Stimulated activated naive CD4-positive, alpha-beta T cell (primary cell): Measurements from ENCODE around the gene VTI1A.

Experiments used
- DNase-seq, 6 experiments: peaks; one replicate each; lab custom pipeline; 2025; lab: John Stamatoyannopoulos, UW

The VTI1A gene

DNA sequence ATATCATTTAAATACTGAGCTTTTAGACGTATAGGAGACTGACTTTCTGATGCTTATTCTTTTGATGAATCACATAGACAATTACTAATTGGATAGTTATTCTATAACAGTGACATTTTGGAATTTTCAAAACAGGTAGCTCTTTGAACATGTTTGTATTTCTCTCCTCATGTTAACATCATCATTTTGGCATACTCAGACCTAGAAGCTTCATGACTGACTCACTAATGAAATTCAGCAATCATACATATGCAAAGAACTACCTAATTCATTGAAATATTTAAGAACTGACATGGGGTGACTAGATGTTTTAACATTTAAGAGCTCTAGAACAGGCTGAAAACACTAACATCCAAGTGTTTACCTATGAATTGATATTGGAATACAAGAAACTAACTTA is 192.3 kb downstream of the VTI1A start:
- no peak for DNase-seq

DNA sequence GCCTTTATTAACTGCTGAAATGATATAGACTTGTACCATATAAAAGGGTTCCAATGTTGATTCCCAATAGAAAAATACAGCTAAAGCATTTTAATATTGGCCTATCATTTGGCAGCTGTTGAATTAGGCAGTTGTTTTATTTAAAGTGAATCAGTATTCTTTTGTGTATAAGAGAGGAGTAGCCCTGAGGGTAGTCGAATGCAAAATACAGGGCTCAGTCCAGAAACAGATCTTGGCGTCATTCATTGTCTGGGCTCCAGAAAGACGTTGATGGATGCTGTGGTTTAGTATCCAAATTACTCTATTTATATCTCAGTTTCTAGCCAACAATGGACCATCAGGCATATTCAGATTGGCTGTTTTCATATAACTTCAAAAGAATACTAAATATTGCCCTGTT is 193.6 kb downstream of the VTI1A start:
- DNase-seq = no peak

DNA sequence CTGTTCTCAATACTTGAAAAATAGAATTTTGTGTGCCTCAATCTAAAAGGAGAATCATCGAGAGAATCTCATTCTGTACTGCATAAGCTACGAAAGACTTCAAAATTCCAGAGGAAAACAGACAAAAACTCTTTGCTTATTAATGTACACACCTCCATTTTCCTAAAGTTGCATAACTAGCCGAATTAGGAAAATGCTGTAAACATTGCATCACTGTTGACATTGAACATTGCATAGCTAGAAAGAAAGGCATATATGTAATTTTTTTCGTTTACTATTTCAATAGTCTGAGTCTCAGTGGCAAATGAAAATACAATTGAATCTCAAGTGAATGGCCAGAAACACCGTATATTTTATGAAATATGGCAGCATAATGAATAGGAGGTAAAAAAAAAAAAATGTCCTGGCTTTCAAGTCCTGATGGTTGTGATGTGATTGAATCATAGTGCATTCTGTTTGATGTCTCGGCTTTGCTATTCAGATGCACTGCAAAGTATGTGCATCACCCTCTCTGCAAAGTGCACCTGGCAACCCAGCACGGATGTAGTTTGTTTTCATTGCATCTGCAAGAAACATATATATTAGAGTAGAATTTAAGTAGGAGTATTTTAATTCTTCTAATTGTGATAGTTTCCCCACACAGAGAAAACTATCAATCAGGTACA is 196.7 kb downstream of the VTI1A start:
- no peak for DNase-seq

DNA sequence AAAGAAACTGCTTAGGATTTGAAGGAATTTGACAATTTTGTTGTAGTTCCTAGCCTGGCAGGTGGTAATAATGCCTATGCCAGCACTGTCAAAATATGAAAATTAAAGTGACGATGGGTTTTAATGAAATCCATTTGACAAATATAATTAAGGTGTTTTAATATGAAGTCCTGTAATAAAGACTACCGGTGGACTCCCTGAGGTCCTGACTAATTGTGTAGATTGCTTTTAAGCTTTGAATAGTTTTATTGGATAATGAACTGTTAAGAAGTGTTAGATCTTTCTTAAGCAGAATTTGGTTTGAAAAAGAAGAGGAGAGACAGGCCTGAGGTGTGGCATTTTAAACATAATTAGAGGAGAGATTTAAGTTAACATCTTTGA is 197.2 kb downstream of the VTI1A start:
- DNase-seq = no peak

DNA sequence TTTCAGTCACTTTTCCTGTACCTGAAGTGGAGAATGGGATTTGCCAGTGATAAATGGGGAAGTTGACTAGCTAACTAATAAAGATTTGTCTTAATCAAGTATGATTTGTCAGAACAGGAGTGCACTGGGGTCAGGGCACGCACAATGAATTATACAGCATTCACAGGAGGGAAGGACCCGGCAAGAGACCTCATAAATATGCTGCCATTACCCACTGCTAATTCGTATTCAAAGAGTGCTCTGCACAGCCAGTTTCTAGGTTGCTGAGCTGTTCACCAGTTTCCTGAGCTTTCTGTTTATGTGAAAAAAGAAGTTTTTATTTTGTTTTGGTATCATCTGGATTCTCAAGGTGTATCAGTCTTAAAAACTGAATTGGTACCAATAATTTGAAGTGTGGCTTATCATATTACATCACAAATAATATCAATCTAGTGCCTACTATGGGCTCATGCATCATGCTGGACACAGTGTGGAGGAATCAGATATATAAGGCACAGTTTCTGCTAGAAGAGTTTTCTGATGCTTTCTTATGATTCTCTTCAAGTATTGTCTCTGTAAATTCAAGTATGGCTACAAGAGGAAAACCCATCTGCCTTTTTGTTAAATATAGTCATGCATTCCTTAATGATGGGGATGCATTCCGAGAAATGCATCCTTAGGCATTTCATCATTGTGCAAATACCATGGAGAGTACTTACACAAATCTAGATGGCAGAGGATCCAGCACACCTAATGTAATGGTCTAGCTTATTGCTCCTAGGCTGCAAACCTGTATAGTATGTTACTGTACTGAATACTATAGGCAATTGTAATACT is 202.2 kb downstream of the VTI1A start:
- DNase-seq = no peak

DNA sequence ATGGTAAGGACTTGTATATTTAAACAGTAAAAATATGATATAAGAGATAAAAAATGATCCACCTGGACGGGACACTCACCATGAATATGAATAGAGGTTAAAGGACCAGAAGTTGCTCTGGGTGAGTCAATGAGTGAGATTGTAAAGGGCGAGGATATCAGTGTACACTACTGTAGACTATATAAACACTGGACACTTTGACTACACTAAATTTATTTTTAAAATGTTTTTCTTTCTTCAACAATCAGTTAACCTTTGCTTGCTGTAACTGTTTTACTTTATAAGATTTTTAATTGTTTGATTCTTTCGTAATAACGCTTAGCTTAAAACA is 202.8 kb downstream of the VTI1A start:
- no peak for DNase-seq

DNA sequence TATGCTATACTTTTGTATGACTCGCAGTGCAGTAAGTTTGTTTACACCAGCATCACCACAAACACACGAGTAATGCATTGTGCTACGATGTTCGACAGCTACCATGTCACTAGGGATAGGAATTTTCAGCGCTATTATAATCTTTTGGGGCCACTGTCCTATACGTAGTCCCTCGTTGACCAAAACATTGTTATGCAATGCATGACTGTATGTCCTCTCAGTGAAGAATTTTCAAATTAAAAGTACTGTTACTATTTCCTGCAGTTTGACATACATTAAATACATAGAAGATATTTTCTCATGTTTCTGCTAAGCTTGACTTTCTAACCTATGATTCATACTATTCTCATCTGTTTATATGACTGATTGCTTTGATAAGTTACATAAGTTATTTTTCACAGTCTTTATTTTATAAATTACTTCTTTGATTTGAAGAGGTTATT is 203.6 kb downstream of the VTI1A start:
- no peak for DNase-seq

DNA sequence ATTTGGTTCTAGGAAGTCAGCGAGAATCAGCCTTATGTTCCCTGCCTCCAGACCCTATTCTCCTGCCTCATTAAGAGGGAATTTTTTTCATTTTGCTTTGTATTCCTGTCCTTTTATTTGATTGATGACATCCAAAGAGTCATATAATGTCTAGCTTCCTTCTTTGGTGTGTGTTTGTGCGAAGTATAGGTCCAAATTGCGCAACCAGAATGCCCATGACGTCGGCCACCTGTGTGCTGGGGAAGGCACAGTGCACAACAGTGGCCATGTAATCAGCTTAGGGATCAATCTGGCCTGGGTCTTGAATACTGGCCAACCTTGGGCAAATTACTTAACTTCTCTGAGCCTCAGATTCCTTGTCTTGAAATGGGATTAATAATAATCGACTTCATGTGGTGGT is 206.2 kb downstream of the VTI1A start:
- no peak for DNase-seq

DNA sequence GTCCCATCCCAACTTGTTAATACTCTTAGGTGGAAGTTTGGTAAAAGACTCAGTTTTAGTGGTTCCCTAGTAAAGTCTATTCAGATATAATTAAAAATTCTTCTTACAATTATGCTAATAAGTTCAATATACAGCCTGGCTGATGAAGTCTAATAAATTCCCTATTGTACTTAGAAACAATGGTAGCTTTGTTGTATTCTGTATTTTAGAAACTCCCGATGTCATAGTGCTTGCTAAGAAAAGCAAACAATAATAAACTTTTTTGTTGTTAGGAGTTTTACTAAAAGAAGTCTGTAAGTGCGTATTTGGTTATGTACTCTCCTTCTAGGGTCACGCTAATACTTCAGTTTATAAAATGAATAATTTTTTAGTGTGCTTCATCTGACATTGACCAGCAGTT is 206.8 kb downstream of the VTI1A start:
- DNase-seq = no peak

DNA sequence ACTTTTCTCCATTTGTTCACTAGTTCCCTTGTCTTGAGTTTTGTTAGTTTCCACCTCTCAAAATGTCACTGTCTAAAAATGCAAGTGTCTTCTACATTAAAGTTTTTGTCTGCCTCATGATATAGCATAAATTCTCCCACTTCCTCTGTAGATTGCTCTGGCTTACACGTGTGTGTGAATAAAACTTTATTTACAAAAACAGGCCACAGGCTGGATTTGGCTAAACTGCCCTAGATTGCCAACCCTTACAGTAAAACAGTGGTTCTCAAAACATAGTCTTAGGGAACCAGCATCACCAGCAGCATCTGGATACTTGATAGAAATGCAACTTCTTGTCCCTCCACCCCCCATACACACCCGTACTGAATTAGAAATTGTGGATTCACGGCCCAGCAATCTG is 207.8 kb downstream of the VTI1A start:
- DNase-seq = no peak

DNA sequence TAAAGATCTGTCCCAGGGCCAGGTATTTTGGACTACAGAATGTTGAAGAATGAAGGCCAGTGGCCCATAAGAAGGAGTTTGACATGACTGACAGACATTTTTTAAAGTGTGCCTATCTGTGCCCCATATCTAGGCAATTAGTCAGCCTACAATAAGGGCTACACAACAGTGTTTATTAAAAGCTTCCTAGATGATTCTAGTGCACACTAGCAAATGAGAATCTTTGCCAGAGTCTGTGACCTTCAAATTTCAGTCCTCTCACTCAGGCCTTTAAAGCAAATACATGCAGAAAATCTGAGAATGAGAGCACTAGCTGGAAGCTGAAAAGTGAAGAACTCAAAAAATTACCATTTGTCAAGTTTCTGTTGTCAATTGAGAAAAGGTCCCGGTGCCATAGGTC is 208.7 kb downstream of the VTI1A start:
- no peak for DNase-seq

DNA sequence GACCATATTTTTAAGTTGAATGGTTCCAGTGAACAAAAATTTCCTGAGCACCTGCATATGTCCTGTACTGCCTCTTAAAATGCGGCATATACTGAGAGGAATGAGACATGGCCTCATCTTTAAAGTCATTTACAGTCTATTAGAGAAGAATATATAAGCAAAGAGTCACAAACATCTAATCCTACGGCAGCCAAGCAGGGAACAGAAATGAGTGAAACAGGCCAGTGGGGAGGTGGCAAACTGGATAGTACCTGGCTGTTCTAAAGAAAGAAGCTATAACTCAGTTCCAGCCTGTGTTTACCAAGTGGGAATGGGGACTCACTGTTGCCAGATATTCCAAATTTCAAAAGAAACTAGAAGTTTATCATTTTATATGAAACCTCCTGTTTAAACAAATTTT is 211.4 kb downstream of the VTI1A start:
- DNase-seq = no peak

DNA sequence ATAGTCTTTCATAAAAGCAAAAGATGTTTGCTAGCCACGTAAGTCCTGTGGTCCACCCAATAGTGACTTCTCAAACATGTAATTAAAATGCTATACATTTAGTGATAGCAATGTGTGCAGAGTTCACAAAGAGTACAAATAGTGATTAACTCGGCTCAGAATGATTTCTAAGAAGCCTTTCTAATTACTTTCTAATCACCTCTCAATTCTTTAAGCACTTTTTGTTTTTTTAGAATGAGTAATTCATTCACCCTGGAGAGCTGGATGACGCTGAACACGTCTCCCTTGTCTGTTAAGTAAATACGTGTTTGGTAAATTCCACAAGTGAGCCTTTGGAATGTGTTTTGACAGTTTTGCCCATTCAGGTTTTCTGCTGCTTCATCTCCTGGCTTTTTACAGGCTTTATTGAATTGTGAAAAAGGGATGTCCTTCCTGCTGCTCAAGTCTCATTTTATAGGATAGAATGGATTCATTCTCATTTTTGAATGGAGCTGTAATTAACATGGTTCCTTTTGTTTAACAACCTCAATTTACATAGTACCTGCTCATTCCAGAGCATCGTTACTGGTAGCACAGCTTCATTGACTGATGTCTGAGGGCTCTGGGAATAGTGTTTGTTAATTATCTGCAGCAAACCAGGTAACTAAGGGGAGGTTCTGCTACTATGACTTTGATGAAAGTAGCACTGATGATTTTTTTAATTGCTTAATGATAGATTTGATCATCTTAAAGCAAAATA is 212.1 kb downstream of the VTI1A start:
- no peak for DNase-seq

DNA sequence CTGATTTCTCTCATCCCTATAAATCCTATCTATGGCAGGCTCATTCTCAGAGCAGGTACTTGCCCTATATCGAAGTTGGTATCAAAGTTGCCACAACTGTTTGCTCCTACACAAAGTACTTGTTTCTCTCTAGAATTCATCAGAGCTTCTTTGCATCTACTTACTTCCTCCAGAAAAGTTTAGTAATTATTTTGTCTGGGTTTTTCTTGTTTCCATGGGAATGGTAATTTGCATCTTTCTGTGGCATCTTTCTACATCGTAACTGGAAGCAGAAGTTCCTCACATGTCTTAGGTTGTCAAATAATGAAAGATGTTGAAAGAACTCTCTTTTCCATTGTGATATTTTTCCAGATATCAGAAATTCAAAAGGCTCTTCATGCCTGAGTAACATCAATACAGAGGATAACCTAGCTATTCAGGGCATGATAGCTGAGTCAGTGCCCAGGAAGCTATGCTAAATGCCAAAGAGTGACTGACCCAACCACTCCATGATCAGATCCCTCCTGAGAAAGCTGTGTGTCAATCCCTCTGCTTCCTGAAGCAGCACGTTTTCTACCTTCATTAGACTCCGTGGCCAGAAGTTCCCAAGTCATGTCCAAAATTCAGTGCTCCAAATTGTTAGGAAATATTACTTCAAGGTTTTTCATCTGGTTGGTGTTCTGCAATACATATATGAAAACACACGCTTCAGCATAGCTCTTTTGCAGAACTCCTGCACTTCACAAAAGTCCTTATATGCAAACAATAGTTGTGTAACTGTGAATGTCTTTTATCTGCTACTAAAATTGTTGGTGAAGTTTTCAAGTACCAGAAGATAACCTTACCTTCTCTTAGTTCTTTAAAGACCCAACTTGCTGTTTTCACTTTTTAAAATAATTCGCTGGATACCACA is 216.5 kb downstream of the VTI1A start:
- no peak for DNase-seq

DNA sequence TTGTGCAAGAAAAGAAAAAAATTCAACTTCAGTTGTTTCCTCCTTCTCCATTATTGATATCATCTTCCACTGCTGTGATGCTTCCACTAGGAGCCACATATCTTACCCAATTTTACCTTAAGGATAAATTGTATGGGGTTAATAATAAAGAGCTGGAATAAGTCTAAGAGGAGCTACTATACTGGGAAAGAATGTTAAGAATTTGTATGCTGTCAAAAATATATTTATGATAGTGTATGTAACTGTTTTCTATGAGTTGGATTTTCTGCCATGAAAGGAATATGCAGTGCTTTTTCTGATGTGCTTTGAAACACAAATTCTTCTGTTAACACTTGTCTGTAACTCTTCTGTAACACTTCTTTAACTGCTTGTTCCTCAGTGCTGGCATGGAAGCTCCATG is 219.1 kb downstream of the VTI1A start:
- DNase-seq = no peak

DNA sequence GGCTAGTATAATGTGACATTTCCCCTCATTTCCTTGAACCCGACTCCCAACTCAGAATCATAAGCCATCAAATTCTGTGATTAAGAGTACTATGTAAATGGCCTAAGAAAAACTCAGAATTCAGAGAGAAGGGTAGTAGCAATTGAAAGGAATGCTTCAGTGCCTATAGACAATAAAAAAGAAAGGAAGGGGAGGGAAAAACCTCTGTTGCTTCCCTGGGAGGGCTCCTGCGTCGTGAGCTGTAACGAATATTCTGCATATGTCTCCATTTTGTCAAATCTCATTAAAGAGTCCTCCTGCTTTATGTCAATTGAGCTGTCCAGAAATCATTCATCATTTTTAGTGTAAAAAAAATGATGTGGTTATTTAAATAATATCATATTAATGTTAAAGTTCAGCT is 223.0 kb downstream of the VTI1A start:
- DNase-seq = no peak

DNA sequence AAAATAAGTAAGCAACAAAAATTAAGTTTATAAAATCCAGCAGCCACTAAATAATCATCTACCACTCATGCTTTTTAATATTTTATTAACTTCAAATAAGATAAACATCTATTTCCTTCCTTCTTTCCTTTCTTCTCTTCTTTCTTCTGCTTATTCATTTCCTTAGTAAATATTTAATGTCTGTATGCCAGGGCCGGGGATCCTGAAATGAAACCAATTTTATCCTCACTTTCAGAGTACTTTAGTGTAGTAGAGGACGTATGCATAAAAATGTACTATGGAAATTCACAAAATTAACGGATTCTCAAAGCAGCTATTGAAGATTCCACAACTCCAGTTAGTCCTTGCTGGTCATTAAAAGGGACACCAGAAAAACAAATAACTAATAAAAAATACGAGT is 224.7 kb downstream of the VTI1A start:
- no peak for DNase-seq

DNA sequence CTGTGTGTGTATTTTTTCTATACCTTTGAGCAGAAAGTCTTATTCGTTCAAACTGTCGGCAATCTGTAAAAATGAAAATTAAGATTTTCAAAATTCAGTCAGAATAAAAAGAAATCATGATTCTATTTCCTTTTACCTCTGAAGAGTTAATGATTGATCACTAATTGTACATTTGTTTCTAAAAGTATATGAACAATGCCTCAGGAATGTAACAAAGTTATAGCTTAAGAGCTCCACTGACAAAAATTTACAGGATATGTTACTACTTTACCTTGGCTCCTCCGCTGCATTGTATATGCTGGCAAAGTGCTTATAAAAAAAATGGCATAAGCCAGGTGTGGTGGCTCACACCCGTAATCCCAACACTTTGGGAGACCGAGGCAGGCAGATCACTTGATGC is 225.7 kb downstream of the VTI1A start:
- no peak for DNase-seq

DNA sequence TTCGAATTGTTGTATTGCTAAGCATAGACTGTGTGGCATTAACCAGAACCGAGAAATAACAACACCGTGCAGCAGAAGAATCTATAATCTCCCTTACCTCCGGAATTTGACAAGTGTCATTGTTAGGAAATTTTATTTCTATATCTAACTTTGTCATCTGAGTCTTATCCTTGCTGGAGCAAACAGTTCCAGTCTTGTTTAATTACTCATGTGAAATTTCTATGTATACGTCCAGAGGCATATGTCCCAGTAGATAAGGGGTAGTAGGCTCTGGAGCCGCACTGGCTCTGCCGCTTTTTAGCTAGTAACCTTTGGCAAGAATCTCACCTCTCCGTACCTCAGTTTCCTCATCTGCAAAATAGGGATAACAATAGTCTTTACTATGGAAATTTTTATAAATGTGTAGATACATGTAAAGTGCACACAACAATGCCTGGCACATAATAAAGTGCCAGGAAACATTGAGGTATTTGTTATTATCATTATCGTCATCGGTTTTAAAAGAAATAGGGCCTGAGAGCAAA is 228.6 kb downstream of the VTI1A start:
- DNase-seq = no peak

DNA sequence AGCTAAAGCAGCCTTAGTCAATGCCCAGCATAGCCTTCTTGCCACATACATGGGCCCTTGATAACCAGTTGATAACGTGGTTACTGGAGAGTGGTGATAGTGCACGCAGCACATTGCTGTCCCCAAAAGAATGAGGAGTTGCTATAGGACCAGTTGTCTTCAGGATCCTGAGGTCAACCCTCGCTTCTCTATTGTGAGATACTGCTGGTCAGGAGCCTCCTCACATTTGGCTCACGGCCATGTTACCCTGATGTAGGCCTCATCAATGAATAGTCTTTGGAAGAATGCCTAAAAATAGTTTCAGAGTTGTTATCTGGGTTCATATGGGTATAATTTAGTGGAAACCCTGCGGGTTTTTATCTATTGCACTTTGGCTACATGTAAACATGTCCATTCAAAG is 230.7 kb downstream of the VTI1A start:
- DNase-seq = no peak

DNA sequence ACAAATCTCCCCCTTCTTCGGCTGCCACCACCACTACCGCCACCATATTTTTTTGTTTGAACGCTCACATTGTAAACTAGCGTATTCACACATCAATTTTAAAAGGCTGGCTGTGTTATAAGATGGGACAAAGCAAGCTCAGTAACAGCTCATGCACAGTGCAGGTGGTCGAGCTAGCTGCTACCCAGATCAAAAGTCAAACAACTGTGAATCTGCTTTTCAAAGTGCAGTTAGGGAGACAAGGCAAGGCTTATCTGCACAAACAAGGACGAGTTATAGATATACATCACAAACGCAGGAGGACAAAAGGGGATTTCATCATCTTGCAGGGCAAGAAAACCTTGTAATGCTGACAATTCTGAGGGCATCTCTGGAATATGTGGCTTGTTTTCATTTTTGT is 231.6 kb downstream of the VTI1A start:
- DNase-seq = no peak

DNA sequence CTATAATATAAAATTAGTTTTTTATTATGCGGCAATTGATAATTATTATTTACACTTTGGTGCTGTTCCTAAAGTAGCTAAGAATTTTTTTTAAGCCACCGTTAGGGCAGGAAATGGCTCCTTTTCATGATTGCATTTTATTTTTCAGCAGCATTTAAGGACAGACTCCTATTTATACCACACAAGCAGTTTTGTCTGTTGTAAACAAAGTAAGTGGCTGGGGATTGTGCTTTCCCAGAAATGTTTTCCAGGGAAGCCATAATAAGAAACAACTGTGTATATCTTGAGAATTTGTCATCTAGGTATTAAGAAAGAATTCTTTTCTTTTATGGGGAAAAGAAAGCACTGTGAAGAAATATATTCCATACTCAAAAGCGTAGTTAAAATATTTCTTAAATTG is 232.0 kb downstream of the VTI1A start:
- DNase-seq = no peak
